IMR-90 (cell line): ENCODE results near the gene ITCH. TPM values are rescaled to one million over a fixed set of nuclear protein-coding genes. Genes with fewer than 3 reads are reported as not detected.

Experiments used
- ATAC-seq: fragments of 200-7000 bp; cut with Tn5 transposase; 2 replicates; pipeline ENCODE4 v1.9.1; 2020; ENCODE audit warnings: low read depth, mild to moderate bottlenecking, moderate library complexity
- BruUV-seq: library from RNA; stranded (reverse); fragments of 400-500 nt; replicated peaks from 2 replicates; lab custom pipeline; 2021; lab: Mats Ljungman, UMichigan
- CTCF ChIA-PET: fragments of 300-600 bp; formaldehyde crosslinking; extraction: SDS; loops from one replicate; lab custom pipeline; 2021; ENCODE audit warnings: antibody characterized with exemption; lab: Yijun Ruan, JAX
- POLR2A ChIA-PET: fragments of 300-600 bp; sonication (Branson Sonifier 250); formaldehyde crosslinking; loops from one replicate; lab custom pipeline; 2022; ENCODE audit warnings: antibody characterized with exemption; ENCODE audit not compliant: unreplicated experiment; lab: Charles Lee
- DNase-seq: peaks from one replicate; pipeline ENCODE4 v3.0.0; 2013
- H2AFZ ChIP-seq: replicated peaks from 2 replicates; pipeline ENCODE3; 2013; ENCODE audit warnings: low read length, mild to moderate bottlenecking; ENCODE audit not compliant: poor library complexity
- H2AK5ac ChIP-seq: 2 replicates; pipeline ENCODE4 v1.6.1; 2013; ENCODE audit warnings: low read depth, low read length, inconsistent platforms
- H2AK9ac ChIP-seq: replicated peaks from 2 replicates; pipeline ENCODE3; 2013; ENCODE audit warnings: mild to moderate bottlenecking, low read depth, low read length, moderate library complexity; ENCODE audit not compliant: poor library complexity
- H2BK120ac ChIP-seq: 2 replicates; pipeline ENCODE4 v1.6.1; 2013; ENCODE audit warnings: low read depth, low read length, inconsistent platforms
- H2BK15ac ChIP-seq: 3 replicates; pipeline ENCODE4 v1.6.1; 2013; ENCODE audit warnings: low read depth, low read length, inconsistent platforms
- H2BK20ac ChIP-seq: 2 replicates; pipeline ENCODE4 v1.6.1; 2013; ENCODE audit warnings: low read depth, mild to moderate bottlenecking, inconsistent platforms, low read length, moderate library complexity
- H2BK5ac ChIP-seq: 2 replicates; pipeline ENCODE4 v1.6.1; 2013; ENCODE audit warnings: mild to moderate bottlenecking, low read depth, low read length, inconsistent platforms; ENCODE audit not compliant: poor library complexity, severe bottlenecking
- H3K14ac ChIP-seq: replicated peaks from 2 replicates; pipeline ENCODE4 v1.6.1; 2013; ENCODE audit warnings: low read depth, low read length, inconsistent platforms
- H3K18ac ChIP-seq: 2 replicates; pipeline ENCODE4 v1.6.1; 2013; ENCODE audit warnings: low read depth, low read length, control low read depth
- H3K23ac ChIP-seq: 2 replicates; pipeline ENCODE4 v1.6.1; 2013; ENCODE audit warnings: low read depth, low read length, inconsistent platforms
- H3K27ac ChIP-seq: 2 replicates; pipeline ENCODE4 v1.5.1; 2013; ENCODE audit warnings: mild to moderate bottlenecking, control low read depth, low read length; ENCODE audit not compliant: insufficient read depth
- H3K27me3 ChIP-seq: 2 replicates; pipeline ENCODE4 v1.6.1; 2013; ENCODE audit warnings: low read length; ENCODE audit not compliant: control insufficient read depth, insufficient read depth
- H3K36me3 ChIP-seq: 2 replicates; pipeline ENCODE4 v1.6.1; 2013; ENCODE audit warnings: low read length, mixed read lengths; ENCODE audit not compliant: control insufficient read depth, insufficient read depth
- H3K4ac ChIP-seq: 2 replicates; pipeline ENCODE4 v1.6.1; 2013; ENCODE audit warnings: low read depth, low read length, inconsistent platforms
- H3K4me1 ChIP-seq: 2 replicates; pipeline ENCODE4 v1.6.1; 2013; ENCODE audit warnings: low read length, mixed read lengths; ENCODE audit not compliant: control insufficient read depth, insufficient read depth
- H3K4me2 ChIP-seq: 2 replicates; pipeline ENCODE4 v1.6.1; 2013; ENCODE audit warnings: low read depth, mild to moderate bottlenecking, control low read depth, low read length, moderate library complexity
- H3K4me3 ChIP-seq: 2 replicates; pipeline ENCODE4 v1.5.1; 2013; ENCODE audit warnings: low read depth, mild to moderate bottlenecking, control low read depth, low read length, moderate library complexity; ENCODE audit not compliant: insufficient read depth
- H3K56ac ChIP-seq: 2 replicates; pipeline ENCODE4 v1.6.1; 2013; ENCODE audit warnings: low read length, inconsistent platforms; ENCODE audit not compliant: insufficient read depth; ENCODE audit errors: extremely low read depth
- H3K79me1 ChIP-seq, 2 experiments: 2 replicates each; pipeline ENCODE4 v1.6.1; 2013; ENCODE audit warnings: low read length in 2 of 2, inconsistent platforms in 1 of 2, low read depth in 1 of 2
- H3K9ac ChIP-seq: 2 replicates; pipeline ENCODE4 v1.6.1; 2013; ENCODE audit warnings: low read depth, low read length, control low read depth
- H3K9me1 ChIP-seq: 2 replicates; pipeline ENCODE4 v1.6.1; 2013; ENCODE audit warnings: low read length, inconsistent platforms; ENCODE audit not compliant: insufficient read depth
- H3K9me3 ChIP-seq: 2 replicates; pipeline ENCODE4 v1.6.1; 2013; ENCODE audit warnings: low read length; ENCODE audit not compliant: control insufficient read depth, insufficient read depth
- H4K20me1 ChIP-seq: 2 replicates; pipeline ENCODE4 v1.6.1; 2013; ENCODE audit warnings: low read length, inconsistent platforms; ENCODE audit not compliant: insufficient read depth
- H4K5ac ChIP-seq: 2 replicates; pipeline ENCODE4 v1.6.1; 2013; ENCODE audit warnings: mild to moderate bottlenecking, low read depth, low read length, control low read depth
- H4K8ac ChIP-seq, 2 experiments: 2 replicates each; pipeline ENCODE4 v1.6.1; 2013; ENCODE audit warnings: low read depth in 2 of 2, low read length in 2 of 2, control low read depth in 1 of 2, inconsistent platforms in 1 of 2
- H4K91ac ChIP-seq: 2 replicates; pipeline ENCODE4 v1.6.1; 2013; ENCODE audit warnings: low read depth, low read length, inconsistent platforms; ENCODE audit not compliant: insufficient read depth
- BHLHE40 ChIP-seq: fragments of 150-350 bp; IDR thresholded peaks from 2 replicates; pipeline ENCODE4 v1.6.1; 2016; ENCODE audit warnings: mild to moderate bottlenecking, low read depth, low read length
- CEBPB ChIP-seq: IDR thresholded peaks from 2 replicates; pipeline ENCODE4 v1.6.1; 2012; ENCODE audit warnings: low read depth, low read length, improper control_type of control experiment
- CHD1 ChIP-seq: IDR thresholded peaks from 2 replicates; pipeline ENCODE4 v1.6.1; 2012; ENCODE audit warnings: low read depth, low read length, improper control_type of control experiment
- CTCF ChIP-seq: conservative IDR thresholded peaks from 2 replicates; pipeline ENCODE4 v1.5.1; 2012; ENCODE audit warnings: mild to moderate bottlenecking, low read depth, low read length, improper control_type of control experiment
- ELK1 ChIP-seq: fragments of 150-350 bp; IDR thresholded peaks from 2 replicates; pipeline ENCODE4 v1.6.1; 2016; ENCODE audit warnings: low read depth, mild to moderate bottlenecking, low read length, moderate library complexity, borderline replicate concordance
- FOS ChIP-seq: fragments of 150-350 bp; IDR thresholded peaks from 2 replicates; pipeline ENCODE4 v1.6.1; 2016; ENCODE audit warnings: low read depth, low read length
- MAFK ChIP-seq: IDR thresholded peaks from 2 replicates; pipeline ENCODE4 v1.6.1; 2012; ENCODE audit warnings: low read depth, low read length, improper control_type of control experiment
- MAZ ChIP-seq: IDR thresholded peaks from 2 replicates; pipeline ENCODE4 v1.6.1; 2012; ENCODE audit warnings: low read depth, mild to moderate bottlenecking, low read length, improper control_type of control experiment, moderate library complexity, borderline replicate concordance
- MXI1 ChIP-seq: IDR thresholded peaks from 2 replicates; pipeline ENCODE4 v1.6.1; 2012; ENCODE audit warnings: low read depth, mild to moderate bottlenecking, low read length, moderate library complexity, borderline replicate concordance
- NFE2L2 ChIP-seq: fragments of 150-350 bp; IDR thresholded peaks from 2 replicates; pipeline ENCODE4 v1.6.1; 2016; ENCODE audit warnings: low read depth, mild to moderate bottlenecking, low read length
- POLR2A ChIP-seq: IDR thresholded peaks from 2 replicates; pipeline ENCODE4 v1.6.1; 2012; ENCODE audit warnings: mild to moderate bottlenecking, low read depth, low read length
- RAD21 ChIP-seq: IDR thresholded peaks from 2 replicates; pipeline ENCODE4 v1.6.1; 2012; ENCODE audit warnings: low read length, improper control_type of control experiment
- RCOR1 ChIP-seq: IDR thresholded peaks from 2 replicates; pipeline ENCODE4 v1.6.1; 2012; ENCODE audit warnings: mild to moderate bottlenecking, low read length, improper control_type of control experiment; ENCODE audit not compliant: insufficient replicate concordance
- RFX5 ChIP-seq: IDR thresholded peaks from 2 replicates; pipeline ENCODE4 v1.8.0; 2012; ENCODE audit warnings: low read depth, mild to moderate bottlenecking, low read length, moderate library complexity
- SMC3 ChIP-seq: fragments of 150-350 bp; IDR thresholded peaks from 2 replicates; pipeline ENCODE4 v1.6.1; 2016; ENCODE audit warnings: low read depth, mild to moderate bottlenecking, antibody characterized with exemption, low read length, moderate library complexity
- USF2 ChIP-seq: fragments of 150-350 bp; IDR thresholded peaks from 2 replicates; pipeline ENCODE4 v1.6.1; 2017; ENCODE audit warnings: mild to moderate bottlenecking, antibody characterized with exemption, low read length, low read depth
- WGBS, 2 experiments: methylation state at CpG; one replicate each; pipeline versions ENCODE4 v1.1.5 to v1.1.7; 2013; ENCODE audit warnings: missing lambda C conversion rate in 2 of 2; ENCODE audit not compliant: insufficient read length in 1 of 2; ENCODE audit errors: extremely low coverage in 2 of 2; 5-methylcytosine and 5-hydroxymethylcytosine counted together
- dilution Hi-C: fragments of 300-500 bp; cut with HindIII; formaldehyde crosslinking; loops from one replicate; pipeline ENCODE4 v1.14.3; 2018; ENCODE audit warnings: low sequenced_read_pairs; ENCODE audit not compliant: unreplicated experiment
- in situ Hi-C: fragments of 300-500 bp; cut with MboI; formaldehyde crosslinking; loops from 3 replicates; pipeline ENCODE4 v1.14.3; 2019; ENCODE audit warnings: low sequenced_read_pairs, inconsistent platforms, mixed read lengths
- intact Hi-C: fragments of 100-400 bp; cut with micrococcal nuclease; formaldehyde crosslinking; loops from 2 replicates; pipeline ENCODE4 v1.10.0; 2022
- polyA plus RNA-seq, 3 experiments: library from polyadenylated mRNA; depleted of rRNA; stranded (reverse); fragments of >200 nt; gene quantifications; 2 replicates each; pipeline ENCODE4 v1.2.3, GENCODE V29; 2012; ENCODE audit warnings: low replicate concordance in 1 of 3
- total RNA-seq: library from RNA; depleted of rRNA; stranded (reverse); fragments of >200 nt; gene quantifications from 2 replicates; pipeline ENCODE4 v1.2.3, GENCODE V29; 2012

The ITCH gene
- total and polyA plus RNA-seq, 2 of the 4 experiments (the other 2 are of a cell fraction), result 12.7 to 94.6 TPM

GRCh38 chr20:34385464-34385863 lies 22.4 kb downstream of the ITCH start:
- Histone ChIP-seq H4K8ac (no peak overlapping the region), H3K9me3 (no peaks in the 10 kb centered on the region), H3K79me1 (peaks cover 20 to 74% of the 10 kb centered on the region in 2 experiments), H3K27ac (no peak overlapping the region), H2AFZ (no peak overlapping the region), H3K4ac (no peak overlapping the region), H4K91ac (no peak overlapping the region), H3K4me1 (peaks cover 14% of the 10 kb centered on the region), H3K36me3 (peaks cover 14% of the 10 kb centered on the region), H4K20me1 (peaks cover 94% of the 10 kb centered on the region), H3K23ac (no peak overlapping the region), H3K56ac (no peak overlapping the region), H3K27me3 (no peaks in the 10 kb centered on the region), H3K4me2 (no peak overlapping the region), H2BK120ac (no peak overlapping the region), H2AK5ac (no peak overlapping the region), H4K5ac (no peak overlapping the region), H3K14ac (no peak overlapping the region), H3K9me1 (peaks cover 17% of the 10 kb centered on the region), H3K4me3 (no peak overlapping the region), H2BK5ac (no peak overlapping the region), H2AK9ac (no peak overlapping the region), H2BK15ac (no peak overlapping the region), H2BK20ac (no peak overlapping the region), H3K9ac (no peak overlapping the region), H3K18ac (no peak overlapping the region)
- BruUV-seq, result no TSS peak
- ChIA-PET POLR2A (no interaction called here), CTCF (interaction anchor here (0.5 to 1.0 kb wide), 2 partner anchors 72 to 1021 kb away, joined by 3 read pairs; no protein-coding TSS in a partner anchor)
- no CpG with 5 or more reads among the region's 1 CpG for WGBS, 2 experiments
- ATAC-seq, result no peak
- in situ Hi-C loops, result no loop called here
- DNase-seq, result no peak
- no peak for TF ChIP-seq USF2
- no peak for TF ChIP-seq RFX5
- no peak for TF ChIP-seq CTCF
- no peak for TF ChIP-seq CHD1
- no peak for TF ChIP-seq FOS
- TF ChIP-seq SMC3, result no peak
- TF ChIP-seq BHLHE40, result no peak
- TF ChIP-seq POLR2A, result no peak
- TF ChIP-seq MAZ, result no peak
- TF ChIP-seq RAD21, result no peak
- no peak for TF ChIP-seq CEBPB
- TF ChIP-seq NFE2L2, result no peak
- TF ChIP-seq MXI1, result no peak
- no peak for TF ChIP-seq ELK1
- TF ChIP-seq MAFK, result no peak
- no peak for TF ChIP-seq RCOR1
- intact Hi-C loops, result no loop called here
- dilution Hi-C loops, result no loop called here
